ENCODE measurements around the gene RGS21.

DNA sequence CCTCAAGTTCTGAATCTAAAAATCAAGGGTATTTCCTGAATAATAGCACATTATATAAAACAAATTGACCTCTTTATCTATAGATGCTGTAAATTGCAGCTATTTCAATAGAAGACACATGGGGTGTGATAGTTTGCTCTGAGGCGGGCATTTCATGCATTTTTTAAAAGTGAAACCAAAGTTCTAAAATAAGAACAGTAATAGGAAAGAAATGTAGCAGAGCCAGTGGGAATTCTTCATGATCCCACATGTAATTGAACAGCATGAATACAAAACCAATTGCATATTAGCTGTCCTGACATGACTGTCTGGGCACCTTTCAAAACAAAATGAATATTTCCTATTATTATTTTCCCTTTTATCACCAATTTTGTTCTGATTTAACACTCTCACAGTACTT, 85.0 kb downstream of the RGS21 start:
- TF ChIP-seq CTCF (IDR thresholded peaks at IDR 0.05): no peak
- no peak for TF ChIP-seq POLR2A (IDR thresholded peaks at IDR 0.05)
- TF ChIP-seq EP300 (IDR thresholded peaks at IDR 0.05): no peak
- no peak for TF ChIP-seq POLR2AphosphoS5 (IDR thresholded peaks at IDR 0.05)

Measured in suprapubic skin (tissue), 4 donors.